ENCODE results near the gene CELSR1.

GRCh38 chr22:46586531-46587011 lies 49.2 kb upstream of the CELSR1 start:
- TF ChIP-seq, protein P1, sequence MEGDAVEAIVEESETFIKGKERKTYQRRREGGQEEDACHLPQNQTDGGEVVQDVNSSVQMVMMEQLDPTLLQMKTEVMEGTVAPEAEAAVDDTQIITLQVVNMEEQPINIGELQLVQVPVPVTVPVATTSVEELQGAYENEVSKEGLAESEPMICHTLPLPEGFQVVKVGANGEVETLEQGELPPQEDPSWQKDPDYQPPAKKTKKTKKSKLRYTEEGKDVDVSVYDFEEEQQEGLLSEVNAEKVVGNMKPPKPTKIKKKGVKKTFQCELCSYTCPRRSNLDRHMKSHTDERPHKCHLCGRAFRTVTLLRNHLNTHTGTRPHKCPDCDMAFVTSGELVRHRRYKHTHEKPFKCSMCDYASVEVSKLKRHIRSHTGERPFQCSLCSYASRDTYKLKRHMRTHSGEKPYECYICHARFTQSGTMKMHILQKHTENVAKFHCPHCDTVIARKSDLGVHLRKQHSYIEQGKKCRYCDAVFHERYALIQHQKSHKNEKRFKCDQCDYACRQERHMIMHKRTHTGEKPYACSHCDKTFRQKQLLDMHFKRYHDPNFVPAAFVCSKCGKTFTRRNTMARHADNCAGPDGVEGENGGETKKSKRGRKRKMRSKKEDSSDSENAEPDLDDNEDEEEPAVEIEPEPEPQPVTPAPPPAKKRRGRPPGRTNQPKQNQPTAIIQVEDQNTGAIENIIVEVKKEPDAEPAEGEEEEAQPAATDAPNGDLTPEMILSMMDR (IDR thresholded peaks at IDR 0.05; ENCODE audit: insufficient read depth, low read length), result no peak
- TF ChIP-seq REST (IDR thresholded peaks at IDR 0.05; ENCODE audit: insufficient replicate concordance, low read depth), result no peak
- no peak for TF ChIP-seq SPI1 (IDR thresholded peaks at IDR 0.05; ENCODE audit: borderline replicate concordance, low read depth)
- TF ChIP-seq POLR2AphosphoS5 (IDR thresholded peaks at IDR 0.05; ENCODE audit: low read depth), result no peak
- no peak for TF ChIP-seq GABPA (IDR thresholded peaks at IDR 0.05; ENCODE audit: low read depth)
